OCI-LY7 (cell line): ENCODE data around the gene IGF1R.

Experiments used
- CTCF ChIP-seq: fragments of 200-600 bp; sonication (generic); conservative IDR thresholded peaks from 2 replicates; pipeline ENCODE4 v1.5.1; 2014; ENCODE audit warnings: mild to moderate bottlenecking, antibody characterized with exemption, low read length, moderate library complexity, mixed read lengths
- EZH2phosphoT487 ChIP-seq: fragments of 200-600 bp; sonication (generic); IDR thresholded peaks from 2 replicates; pipeline ENCODE4 v1.6.1; 2018; ENCODE audit warnings: low read depth, borderline replicate concordance, mild to moderate bottlenecking, mixed run types, antibody characterized with exemption, low read length, moderate library complexity, mixed read lengths

DNA sequence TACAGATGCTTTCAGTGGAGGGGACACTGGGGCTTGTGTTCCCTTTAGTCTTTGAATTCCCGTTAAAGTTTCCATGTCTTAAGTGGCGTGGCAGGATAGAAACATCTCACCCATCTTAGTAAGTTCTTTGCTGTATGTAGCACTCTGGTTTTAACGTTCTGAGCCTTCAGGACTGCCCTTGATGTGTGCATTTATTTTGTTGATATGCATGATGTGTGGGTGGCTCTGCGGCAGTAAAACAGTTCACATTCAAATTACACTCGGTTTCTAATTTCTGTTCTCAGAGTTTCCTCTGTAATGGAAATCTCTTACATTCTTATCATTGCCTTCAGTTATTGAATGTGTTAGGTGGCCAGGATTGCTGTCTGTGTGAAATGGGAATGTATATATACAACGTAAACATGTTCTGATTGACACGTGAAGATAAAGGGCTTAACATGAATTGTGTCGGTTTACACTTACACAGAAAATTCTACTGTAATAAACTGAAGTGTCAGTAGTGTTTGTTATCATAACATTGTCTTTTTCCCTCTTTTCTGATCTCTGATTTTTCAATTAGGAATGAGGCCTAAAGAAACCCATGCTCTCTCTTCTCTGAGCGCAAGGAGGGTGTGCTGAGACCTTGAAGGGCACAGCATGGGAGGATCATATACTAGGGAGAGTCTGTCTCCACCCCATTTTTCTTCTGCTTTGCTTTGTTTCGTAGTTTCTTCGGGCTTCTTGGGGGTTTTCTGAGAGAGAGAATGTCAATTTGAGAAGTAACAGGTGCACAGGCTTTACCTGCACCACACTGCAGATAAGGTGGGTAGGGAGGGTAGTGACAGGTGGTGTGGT lies 51.5 kb downstream of the IGF1R start:
- TF ChIP-seq CTCF (no peak), EZH2phosphoT487 (no peak)
